VCaP (cell line): Measurements from ENCODE around the gene ARF5.

Source experiments
- H3K27ac ChIP-seq: fragments of 450-650 bp; 2 replicates; pipeline ENCODE4 v1.5.1; 2017
- TF ChIP-seq, protein P1 (sequence below): fragments of 450-650 bp; conservative IDR thresholded peaks from 2 replicates; pipeline ENCODE4 v1.5.1; 2017; ENCODE audit warnings: mild to moderate bottlenecking, moderate library complexity

Gene ARF5

DNA sequence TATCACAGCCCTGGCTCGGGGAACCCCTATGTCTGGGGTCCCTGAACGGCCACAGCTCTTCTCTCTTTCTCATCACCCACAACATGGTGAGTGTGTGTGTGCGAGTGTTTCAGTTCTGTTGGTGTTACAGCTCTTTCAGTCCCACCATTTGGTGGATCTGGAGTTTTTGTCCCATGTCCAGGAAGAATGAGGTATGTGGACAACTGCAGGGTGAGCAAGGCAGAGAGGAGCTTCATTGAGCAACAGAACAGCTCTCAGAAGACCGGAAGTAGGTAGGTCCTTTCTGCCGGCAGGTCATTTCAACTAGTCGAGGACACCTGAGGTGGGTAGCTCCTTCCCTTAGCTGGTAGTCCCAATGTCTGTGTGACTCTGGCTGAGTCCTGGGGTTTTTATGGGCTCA is 20.2 kb downstream of the ARF5 start:
- H3K27ac ChIP-seq: no peak overlapping the region
- TF ChIP-seq, protein P1, sequence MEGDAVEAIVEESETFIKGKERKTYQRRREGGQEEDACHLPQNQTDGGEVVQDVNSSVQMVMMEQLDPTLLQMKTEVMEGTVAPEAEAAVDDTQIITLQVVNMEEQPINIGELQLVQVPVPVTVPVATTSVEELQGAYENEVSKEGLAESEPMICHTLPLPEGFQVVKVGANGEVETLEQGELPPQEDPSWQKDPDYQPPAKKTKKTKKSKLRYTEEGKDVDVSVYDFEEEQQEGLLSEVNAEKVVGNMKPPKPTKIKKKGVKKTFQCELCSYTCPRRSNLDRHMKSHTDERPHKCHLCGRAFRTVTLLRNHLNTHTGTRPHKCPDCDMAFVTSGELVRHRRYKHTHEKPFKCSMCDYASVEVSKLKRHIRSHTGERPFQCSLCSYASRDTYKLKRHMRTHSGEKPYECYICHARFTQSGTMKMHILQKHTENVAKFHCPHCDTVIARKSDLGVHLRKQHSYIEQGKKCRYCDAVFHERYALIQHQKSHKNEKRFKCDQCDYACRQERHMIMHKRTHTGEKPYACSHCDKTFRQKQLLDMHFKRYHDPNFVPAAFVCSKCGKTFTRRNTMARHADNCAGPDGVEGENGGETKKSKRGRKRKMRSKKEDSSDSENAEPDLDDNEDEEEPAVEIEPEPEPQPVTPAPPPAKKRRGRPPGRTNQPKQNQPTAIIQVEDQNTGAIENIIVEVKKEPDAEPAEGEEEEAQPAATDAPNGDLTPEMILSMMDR: no peak

DNA sequence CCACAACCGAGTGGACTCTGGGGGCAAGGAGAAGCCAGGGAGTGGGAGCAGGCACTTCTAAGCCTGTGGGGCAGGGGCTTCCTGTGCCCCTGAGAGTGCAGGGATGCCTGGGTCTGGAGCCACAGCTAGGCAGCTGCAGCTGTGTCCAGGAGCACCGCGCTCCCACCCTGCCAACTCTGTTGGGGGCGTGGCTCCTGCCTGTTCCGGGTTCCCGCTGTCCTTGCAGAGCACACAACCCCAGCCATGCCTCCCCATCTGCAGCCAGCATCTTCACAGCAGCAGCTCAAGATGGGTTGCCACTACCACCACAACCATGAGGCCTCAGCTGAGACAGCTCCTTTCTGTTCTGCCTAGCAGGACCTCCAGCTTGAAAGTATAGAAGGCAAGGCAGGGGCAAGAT is 21.1 kb downstream of the ARF5 start:
- TF ChIP-seq, protein P1: no peak
- no peak overlapping the region for H3K27ac ChIP-seq

DNA sequence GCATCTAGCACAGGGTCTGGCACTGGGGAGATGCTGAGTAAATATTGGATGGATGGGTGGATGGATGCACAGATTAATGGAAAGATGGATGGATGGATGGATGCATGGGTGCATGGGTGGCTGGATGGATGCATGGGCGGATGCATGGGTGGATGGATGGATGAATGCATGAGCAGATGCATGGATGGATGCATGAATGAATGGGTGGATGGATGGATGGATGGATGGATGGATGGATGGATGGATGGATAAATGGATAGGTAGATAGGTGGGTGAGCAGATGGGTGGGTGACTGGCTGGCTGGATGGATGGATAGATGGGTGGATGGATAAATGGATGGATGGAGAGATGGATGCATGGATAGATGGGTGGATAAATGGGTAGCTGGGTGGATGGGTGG is 24.1 kb downstream of the ARF5 start:
- H3K27ac ChIP-seq: no peak overlapping the region
- TF ChIP-seq, protein P1: no peak

DNA sequence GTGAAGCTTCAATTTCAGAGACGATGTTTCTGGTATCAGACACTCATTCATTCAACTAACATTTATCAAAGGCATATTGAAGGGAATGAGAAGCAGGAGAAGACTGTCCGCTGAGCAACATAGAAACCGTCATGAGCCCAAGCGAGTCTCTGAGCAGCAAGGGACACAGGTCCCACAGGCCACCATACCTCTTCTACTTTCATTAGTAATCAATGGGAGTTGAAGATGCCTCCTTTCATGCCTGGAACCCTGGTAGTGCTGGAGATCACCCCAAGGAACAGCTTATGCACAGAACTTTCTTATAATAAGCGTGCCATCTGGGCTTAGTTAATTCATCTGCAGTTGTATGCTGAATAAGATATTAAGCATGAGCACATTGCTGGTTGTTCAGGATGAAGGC is 28.5 kb downstream of the ARF5 start:
- TF ChIP-seq, protein P1: no peak
- H3K27ac ChIP-seq: no peak overlapping the region

DNA sequence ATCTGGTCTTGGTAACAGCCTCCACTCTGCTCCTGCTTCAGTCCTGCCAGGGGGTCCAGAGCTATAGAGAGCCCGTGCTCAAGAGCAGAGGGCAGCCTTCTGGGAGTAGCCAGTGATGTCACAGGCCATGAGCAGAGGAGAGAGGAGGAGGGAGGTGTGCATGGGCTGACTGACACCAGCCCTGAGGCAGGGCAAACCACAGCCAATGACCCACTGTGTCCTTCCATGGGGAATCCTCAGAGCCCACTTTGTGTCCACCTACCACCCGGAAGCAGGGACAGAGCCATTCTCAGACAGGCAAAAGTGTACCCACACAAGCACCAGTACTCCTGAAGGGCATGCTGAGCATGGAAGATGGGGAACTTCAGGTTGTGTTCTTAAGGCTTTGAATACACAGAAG is 29.8 kb downstream of the ARF5 start, which contains the start of gene PAX4:
Gene PAX4 (minus strand): TSS at position 101 of the 400 bp plus-strand sequence. CDS start 2,214 bp downstream, outside the sequence.
- TF ChIP-seq, protein P1: no peak

DNA sequence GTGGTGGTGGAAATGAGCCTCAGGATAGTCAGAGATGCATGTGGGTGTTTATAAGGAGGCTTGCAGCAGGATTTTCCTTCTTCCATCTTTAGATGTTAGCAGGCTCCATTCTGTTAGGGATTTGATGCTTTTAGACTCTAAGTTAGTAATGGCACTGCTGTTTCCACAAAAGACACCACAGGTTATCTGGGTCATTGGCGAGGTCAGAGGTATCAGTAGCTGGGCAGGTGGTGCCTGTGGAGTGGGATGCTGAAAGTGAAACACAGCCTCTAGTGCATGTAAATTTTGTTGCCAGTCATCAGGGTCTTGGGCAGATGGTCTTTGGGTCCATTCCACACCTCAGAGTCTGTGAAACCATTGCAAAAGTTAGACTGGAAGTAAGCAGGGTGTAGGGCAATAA is 30.6 kb downstream of the ARF5 start:
- TF ChIP-seq, protein P1: no peak
- H3K27ac ChIP-seq: no peak overlapping the region

More for the DNA sequence above, 29.8 kb downstream of the ARF5 start, which contains the start of gene PAX4:
- H3K27ac ChIP-seq: no peak within 1 kb of the TSS

DNA sequence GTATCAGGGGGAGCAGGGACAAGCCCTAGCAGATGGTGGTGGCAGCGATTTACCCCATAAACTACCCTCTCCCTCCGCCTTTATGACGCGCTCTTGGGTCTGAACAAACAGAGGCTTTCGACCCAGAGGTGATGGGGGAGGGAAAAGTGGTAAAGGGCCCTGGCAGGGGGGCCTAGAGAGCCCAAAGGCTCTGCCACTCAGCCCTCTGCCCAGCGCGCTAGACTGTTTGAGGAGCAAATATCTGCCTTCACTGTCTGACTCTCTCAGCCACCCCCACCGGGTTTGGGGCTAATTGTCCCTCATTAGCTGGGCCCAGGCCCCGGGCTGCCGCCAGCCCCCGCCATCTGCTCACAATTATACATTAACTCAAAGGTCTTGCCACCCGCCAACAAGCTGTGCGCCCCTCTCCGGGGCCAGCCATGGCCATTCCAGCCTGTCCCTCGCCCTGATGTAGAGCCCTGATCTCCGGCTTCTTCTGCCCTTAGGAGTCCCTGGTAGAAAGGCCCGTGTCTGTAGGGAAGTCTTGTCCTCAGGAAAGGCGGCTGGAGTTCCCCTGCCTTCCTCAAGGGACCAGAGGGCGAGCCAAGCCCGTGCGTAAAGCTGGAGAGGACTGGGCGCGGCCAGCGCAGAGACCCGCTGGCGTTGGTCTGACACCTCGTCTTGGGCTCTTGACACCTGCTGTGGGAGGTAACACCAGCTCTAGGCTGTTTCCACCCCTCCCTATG is 31.6 kb downstream of the ARF5 start:
- no peak overlapping the region for H3K27ac ChIP-seq
- TF ChIP-seq, protein P1: no peak
